Embryonic facial prominence (tissue), 1 donor: ENCODE measurements around the gene TMEM184B.

Experiments used
- DNase-seq: peaks from one replicate; pipeline ENCODE4 v3.0.0-alpha.2; 2016; ENCODE audit errors: extremely low spot score

TMEM184B gene

DNA sequence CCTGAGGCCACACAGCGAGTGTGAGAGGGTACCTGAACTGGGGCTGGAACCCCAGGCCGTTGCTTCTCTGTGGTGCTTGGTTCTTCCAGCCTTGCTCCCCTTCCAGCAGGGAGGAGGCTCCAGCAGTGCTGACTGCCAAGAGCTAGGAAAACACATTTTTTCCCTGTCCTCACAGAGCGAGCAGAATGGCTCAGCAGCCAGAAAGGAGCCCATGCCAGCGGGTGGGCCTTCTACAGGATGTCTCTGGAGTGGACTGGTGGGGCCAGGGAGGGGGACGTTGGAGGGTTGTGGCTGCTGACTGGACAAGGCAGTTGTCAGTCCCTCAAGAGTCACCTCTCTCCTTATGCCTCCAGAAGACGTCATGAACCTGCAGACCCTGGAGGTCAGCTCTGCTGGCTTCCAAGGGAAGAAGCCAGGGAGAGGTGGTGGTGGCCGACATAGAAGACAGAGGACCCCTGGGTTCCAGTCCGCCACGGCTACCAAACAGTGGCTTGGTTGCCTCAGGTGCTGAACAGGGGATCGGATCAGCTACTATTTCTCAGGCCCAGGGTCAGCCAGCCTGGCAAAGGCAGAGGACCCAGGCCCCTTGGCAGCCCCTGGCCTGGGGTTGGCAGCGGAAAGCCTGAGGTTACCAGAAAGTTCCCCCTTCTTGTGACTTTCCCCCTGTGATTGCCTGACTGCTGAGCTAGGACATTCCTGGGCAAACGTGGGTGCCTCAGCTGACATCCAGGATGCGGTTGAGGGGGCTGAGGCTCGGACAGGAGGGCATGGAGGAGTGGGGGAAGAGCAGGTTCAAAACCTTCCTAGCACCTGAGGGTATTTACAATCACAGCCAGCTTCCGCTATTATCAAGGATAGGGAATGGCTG lies 67.3 kb downstream of the TMEM184B start:
- no peak for DNase-seq

DNA sequence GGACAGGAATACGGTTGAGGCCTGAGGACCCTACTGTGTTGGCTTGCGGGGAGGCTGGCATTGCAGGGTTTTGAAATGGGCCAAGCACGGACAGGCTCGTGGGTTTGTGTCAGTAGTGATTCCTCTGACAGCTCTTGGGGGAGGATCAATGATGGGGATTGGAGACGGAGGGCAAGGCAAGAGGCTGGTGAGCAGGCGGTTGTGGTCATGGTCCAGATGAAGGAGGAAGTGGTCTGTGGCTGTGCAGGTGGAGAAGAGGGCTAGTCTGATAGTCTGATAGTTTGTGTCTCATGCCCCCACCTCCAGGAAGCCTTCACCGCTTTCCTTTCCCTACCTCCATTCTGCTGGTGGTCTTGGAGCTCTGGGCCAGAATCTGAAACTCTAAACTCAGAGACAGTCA lies 68.0 kb downstream of the TMEM184B start:
- DNase-seq = no peak

DNA sequence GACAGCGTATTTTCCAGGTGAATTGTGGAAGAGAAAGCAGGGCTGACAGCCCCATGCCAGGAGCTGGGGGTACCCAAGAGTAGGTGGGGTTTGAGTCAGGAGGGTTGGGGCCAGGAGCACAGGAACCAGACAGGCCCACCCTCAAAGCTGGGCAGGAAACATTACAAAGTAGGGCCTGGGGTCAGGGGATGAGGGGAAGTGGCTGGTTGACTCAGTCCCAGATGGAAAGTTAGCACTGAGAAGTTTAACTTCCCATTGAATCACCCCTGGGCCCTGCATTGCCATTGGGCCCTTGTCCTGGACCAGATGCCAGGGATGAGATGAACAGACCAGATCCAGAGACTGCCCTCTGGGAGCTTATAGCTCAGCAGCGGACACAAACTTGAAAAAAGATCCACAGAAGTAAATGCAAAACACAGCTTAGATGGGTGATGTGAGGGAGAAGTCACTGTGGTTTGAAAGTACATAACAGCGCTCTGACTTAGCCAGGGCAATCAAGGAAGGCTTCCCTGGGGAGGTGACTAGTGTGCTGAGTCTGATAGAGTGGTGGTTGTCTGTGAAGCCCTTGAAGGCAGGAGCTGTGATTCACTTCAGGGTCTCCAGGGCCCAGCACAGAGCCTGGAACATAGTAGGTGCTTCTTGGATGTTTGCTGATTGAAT lies 68.8 kb downstream of the TMEM184B start:
- DNase-seq = no peak

DNA sequence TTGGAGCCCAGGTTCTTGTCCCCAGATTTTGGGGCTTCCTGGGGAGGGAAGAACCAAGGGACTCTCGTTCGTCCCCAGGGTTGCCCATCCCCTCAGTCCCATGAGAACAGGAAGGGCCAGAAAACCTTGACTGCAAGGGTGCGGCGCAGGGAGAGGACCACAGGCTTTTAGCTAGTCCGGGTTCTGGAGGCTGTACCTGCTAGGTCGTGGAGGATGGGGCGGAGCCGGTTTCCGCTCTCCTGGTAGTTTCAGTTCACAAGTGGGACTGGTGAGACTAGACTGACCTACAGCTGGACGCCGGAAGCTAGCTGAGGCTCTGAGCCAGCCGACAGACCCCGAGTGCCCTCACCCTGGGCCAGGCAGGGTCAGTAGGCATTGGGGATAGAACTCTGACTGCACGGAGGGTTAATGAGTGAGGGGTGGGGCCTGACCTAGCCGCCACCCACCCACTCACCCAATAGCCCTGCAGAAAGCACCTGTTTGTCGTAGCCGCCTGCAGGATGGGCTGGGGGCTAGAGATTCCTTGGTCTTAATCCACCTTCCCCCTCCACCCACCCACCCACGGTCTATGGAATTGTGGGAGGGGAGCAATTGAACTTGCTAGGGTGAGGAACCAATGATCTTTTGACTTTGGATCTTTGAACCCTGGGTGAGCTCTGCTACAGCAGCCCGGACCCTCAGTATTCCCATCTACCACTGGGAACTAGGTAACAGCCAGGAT lies 69.6 kb downstream of the TMEM184B start:
- no peak for DNase-seq

DNA sequence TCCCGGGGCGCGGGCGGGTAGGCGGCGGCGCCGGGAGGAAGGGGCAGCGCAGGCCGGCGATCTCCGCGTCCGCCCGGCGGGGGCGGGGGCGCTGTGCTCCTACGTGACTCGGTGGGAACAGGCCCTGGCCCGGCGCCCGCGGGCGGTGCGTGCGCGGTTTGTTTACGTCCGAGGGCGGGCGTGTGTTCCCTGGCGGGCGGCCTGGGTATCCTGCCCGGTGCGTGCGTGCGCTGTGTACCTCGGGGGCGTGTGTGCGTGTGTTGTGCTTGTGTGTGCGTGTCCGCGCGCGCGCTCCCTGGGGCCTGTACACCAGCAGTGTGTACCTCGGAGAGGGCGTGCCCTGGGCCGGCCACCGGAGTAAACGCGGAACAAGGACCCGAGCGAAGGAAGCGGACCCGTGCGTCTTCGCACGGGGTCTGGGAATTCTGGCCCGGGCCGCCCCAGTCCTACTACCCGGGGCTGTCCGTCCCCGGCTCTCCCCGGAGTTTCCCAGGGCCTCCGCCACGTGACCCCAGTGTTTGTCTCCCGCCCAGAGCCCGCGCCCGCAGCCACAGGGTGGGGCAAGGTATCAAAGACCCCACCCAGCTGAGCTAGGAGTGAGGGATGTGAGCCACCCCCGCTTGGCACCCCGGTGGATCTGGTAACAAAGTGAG lies 70.2 kb downstream of the TMEM184B start:
- DNase-seq = peak; percentile 45

DNA sequence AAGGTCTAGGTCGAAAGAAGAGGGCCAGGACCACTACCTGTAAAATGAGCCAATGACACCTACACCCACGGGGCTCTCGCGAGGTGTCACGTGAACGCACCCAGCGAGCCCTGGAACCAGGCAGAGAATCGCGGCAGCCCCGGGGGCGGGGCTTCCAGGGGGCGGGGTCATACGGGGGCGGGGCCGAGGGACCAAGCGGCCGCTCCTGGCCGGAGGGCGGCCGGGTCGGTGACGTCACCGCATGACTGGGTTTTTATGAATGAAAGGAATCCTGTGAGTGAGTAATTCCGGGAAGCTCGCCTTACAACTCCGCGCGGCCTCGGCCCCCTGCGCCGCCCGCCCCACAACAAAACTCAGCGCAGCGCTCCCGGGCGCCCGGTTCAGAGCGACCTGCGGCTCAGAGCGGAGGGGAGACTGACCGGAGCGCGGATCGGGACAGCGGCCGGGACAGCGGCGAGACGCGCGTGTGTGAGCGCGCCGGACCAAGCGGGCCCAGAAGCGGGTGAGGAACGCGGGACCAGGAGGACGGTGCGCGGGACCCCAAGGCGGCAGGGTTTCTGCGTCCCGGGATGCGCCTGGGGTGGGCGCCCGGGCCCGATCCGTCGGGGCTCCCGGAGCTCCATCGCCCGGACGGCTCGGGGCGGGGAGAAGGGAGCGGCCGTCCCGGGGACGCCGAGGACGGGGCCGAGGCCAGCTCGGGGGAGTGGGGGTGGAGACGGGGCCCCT lies 70.9 kb downstream of the TMEM184B start, which contains the start of gene MAFF:
Gene MAFF, plus strand, starts transcription at position 284 of the 726 bp plus-strand sequence. CDS start 11,860 bp downstream, outside the sequence.
- peak; percentile 81 for DNase-seq

DNA sequence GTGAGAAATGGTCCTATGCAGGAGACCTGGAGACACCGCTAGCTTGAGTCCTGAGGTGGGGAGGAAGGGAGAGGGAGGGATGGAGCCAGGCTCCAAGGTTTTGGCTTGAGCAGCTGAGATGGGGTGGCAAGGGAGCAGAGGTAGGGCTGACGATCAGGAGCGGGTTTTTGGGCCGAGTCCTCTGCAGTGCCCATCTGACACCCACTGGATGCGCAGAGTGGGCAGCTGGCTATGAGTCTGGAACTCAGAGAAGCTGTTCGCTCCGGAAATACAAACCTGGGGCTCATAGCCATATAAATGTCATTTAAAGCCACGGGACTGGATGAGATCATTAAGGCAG lies 71.5 kb downstream of the TMEM184B start:
- no peak for DNase-seq

DNA sequence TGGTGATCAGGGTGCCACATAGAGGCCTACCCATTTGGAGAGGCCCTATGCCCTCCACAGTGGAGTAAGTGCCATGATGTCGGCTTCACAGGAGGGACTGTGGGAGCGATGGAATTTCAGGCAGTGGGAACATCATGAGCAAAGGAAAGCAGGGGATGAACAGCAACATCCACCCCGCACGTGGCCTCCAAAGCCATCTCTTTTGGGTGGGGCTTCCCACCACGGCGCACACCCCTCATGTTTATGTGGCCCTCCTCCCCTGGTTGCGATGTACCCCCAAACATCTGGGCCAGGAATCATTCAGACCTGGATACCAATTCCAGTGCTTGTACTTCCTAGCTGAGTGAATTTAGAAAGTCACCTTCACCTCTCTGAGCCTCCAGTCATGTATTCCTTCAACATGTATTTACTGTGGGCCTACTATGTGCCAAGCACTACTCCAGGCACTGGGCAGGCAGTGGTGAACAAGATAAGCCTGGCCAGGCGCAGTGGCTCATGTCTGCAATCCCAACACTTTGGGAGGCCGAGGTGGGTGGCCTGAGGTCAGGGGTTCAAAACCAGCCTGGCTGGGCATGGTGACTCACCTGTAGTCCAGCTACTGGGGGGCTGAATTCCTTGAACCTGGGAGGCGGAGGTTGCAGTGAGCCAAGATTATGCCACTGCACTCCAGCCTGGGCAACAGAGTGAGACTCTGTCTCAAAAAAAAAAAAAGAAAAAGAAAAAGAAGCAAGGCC lies 72.8 kb downstream of the TMEM184B start:
- DNase-seq = no peak

DNA sequence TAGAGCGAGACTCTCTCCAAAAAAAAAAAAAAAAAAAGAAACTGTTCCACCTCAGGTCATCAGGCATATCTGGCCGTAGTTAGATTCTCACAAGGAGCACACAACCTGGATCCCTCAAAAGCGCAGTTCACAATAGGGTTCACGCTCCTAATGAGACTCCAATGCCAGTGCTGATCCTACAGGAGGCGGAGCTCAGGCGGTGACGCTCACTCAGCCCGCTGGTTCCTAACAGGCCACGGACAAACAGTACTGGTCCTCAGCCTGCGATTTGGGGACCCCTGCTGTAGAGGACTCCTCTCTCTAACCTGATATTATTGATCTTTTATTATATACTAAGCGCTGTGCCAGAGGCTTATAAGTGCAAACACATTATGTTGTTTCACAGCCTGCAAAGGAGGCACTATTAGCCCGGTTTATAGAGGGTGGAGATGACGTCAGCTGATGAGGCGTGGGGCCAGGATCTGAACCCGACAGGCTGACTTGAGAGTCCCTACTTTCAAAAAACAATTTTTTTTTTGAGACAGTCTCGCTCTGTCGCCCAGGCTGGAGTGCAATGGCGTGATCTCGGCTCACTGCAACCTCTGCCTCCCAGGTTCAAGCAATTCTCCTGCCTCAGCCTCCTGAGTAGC lies 75.9 kb downstream of the TMEM184B start:
- no peak for DNase-seq

DNA sequence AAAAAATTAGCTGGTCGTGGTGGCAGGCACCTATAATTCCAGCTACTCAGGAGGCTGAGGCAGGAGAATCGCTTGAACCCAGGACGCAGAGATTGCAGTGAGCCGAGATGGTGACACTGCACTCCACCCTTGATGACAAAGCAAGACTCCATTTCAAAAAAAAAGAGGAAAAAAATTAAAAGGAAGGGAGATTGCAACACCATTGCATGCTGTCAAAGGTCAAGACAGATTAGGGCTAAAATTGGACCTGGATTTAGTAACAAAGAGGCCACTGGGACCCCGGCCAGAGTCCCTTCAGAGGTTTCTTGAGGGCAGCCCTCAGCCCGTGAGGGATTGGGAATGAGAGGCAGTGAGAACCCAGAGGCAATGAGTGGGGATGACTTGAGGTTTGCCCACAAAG lies 79.2 kb downstream of the TMEM184B start:
- DNase-seq = no peak

DNA sequence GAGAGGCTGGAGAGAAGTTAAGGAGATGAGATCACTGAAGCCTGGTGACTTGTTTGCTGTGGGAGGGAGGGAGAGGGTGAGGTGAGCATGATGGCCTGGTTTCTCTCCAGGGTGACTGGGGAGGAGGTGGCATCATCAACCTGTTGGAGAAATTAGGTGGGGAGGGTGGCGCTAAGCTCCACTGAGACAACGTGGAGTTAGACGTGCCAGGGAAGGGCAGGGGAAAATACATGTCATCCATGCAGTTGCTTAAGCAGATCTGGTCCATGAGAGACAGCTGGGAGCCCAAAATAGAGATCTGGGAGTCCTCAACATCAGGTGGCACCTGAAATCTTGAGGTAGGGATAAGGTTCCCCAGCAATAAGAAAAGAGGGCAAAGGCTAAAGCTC lies 80.3 kb downstream of the TMEM184B start:
- DNase-seq = no peak

DNA sequence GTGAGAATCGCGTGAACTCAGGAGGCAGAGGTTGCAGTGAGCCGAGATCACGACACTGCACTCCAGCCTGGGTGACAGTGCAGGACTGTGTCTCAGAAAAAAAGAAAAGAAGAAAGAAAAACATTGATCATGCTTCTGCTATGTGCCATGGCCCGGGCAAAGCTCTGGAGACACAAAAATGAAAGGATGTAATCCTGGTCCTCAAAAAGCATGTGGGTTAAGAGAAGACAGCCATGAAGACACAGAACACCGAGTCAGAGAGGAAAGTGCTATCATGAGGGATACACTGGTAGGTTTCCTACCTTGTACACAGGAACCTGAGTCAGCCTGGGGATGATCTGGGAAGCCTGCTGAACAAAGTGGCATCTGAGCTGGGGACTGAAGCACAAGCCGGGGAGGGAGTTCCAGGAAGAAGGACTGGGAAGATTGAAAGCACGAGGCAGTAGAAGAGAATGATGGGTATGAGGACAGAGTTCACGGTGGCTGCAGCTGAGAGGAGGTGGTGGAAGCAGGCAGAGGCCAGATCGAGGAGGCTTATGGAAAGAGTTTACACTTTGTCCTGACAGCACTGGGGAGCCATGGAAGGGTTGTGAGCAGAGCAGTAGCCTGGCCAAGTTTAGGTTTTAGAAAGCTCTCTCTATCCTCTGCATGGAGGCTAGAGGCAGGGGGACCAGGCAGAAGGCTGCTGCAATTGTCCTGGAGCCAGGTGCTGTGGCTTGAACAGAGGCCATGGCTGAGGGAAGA lies 80.9 kb downstream of the TMEM184B start:
- no peak for DNase-seq

DNA sequence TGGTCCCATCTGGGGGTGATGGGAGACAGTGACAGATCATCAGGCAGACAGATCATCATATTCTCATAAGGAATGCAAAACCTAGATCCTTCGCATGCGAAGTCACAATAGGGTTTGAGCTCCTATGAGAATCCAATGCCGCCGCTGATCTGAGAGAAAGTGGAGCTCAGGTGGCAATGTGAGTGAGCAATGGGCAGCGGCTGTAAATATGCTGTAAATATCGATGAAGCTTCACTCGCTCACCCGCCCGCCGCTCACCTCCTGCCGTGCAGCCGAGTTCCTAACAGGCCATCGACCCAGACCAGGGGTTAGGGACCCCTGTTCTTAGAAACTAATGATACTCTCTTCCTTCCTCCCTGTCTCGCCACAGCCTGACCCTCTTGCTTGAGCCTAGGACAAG lies 81.8 kb downstream of the TMEM184B start:
- DNase-seq = no peak

DNA sequence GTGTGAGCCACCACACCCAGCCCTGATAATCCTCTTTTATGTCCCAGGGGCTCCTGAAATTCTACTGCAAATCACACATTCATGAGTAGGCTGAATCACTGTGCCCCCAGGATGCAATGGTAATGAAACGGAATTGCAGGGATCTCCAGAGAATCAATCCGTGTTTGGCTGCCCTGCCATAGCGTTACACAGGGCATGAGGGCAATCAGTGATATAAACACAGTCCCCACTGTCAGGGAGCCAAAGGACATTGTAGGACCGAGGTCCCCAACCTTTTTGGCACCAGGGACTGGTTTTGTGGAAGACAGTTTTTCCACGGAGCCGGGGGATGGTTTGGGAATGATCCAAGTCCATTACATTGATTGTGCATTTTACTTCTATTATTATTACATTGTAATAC lies 82.2 kb downstream of the TMEM184B start:
- no peak for DNase-seq

DNA sequence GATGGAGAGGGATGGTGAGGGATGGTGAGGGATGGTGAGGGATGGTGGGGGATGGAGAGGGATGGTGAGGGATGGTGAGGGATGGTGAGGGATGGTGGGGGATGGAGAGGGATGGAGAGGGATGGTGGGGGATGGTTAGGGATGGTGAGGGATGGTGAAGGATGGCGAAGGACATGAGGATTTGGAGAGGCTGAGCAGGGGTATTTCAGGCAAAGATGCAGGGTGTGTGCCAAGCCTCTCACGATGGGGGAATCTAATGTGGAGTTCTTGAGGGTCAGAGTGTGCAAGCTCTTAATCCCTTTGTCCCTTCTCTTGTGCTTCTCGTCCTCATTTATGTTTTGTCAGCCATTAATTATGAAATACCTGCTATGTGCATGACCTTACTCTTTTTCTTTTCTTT lies 83.7 kb downstream of the TMEM184B start:
- no peak for DNase-seq

DNA sequence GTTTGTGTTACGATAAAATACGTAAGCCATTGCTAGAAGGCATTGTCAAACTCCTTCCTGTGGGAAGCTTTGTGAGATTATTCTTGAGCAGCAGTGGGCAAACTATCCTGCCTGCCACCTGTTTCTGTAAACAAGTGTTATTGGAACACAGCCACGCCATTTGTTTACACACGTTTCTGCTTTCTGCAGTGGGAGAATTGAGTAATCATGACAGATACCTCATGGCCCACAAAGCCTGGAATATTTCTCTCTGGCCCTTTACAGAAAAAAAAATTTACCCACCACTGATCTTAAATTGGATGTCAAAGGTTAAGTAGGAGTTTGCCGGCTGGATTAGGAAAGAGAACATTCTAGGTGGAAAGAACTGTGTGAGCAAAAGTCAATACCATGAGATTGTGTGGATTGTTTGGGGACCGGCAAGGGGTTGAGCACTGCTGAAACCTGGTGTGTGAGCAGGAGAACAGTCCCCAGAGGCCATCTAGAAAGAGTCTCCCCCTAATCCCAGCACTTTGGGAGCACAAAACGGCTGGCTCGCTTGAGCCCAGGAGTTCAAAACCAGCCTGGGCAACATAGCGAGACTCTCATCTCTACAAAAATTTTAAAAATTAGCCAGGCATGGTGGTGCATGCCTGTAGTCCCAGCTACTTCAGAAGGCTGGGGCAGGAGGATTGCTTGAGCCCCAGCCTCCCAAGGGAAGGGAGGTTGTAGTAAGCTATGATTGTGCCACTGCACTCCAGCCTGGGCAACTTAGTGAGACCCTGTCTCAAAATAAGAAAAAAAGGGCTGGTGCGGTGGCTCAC lies 85.2 kb downstream of the TMEM184B start:
- DNase-seq = no peak

DNA sequence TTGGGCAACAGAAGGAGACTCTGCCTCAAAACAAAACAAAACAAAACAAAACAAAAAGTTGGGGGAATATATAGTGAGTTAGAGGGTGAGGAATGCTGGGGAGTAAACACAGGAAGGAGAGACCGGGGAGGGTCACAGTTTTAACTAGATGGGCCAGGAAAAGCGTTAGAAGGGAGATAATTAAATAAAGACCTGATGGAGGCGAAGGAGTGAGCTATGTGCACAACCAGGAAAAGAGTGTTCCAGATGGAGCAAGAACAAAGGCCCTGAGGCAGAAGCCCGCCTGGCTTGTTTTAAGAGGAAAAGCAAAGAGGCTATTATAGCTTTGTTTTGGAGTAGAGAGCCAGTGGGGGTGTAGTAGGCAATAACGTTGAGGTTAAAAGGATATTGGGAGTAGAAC lies 86.4 kb downstream of the TMEM184B start:
- no peak for DNase-seq

DNA sequence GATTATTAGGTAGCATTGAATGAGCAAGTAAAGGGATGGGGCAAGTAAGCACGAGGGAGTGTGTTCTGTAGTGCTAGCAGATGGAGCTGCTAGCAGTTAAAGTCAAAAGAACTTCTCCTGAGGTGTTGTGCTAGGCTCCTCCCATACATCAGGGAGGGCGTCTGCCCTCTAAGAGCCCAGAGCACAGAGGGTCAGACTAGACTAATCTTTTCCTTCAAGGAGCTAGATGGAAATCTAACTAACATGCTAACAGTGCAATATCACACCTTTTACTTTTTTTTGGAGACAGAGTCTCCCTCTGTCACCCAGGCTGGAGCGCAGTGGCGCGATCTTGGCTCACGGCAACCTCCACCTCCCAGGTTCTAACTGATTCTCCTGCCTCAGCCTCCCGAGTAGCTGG lies 88.0 kb downstream of the TMEM184B start:
- no peak for DNase-seq
